GM10248 (cell line): Measurements from ENCODE around the gene TMEM181.
"Not testable (repeated sequence)": the region's sequence is repeated elsewhere in the genome, so short reads cannot be mapped to it uniquely, and the experiment has no call there.

Source experiments
- CTCF ChIA-PET: fragments of 300-600 bp; sonication (Branson Sonifier 250); formaldehyde crosslinking; extraction: SDS; loops from one replicate; lab custom pipeline; 2021; ENCODE audit warnings: antibody characterized with exemption; lab: Yijun Ruan, JAX
- POLR2A ChIA-PET: fragments of 350-650 bp; sonication (Branson Sonifier 250); formaldehyde crosslinking; extraction: SDS; loops from one replicate; lab custom pipeline; 2020; ENCODE audit warnings: antibody characterized with exemption; lab: Yijun Ruan, JAX
- DNase-seq: peaks from one replicate; pipeline ENCODE4 v3.0.0; 2012; ENCODE audit errors: extremely low spot score
- CTCF ChIP-seq: IDR thresholded peaks from 2 replicates; pipeline ENCODE4 v1.5.1; 2012; ENCODE audit warnings: mild to moderate bottlenecking, low read depth; ENCODE audit errors: extremely low read depth, missing control alignments, control extremely low read depth

TMEM181 gene

GRCh38 chr6:158522616-158523015, 37.3 kb upstream of the TMEM181 start:
- CTCF ChIA-PET: interaction anchor here (0.7 to 1.3 kb wide), 2 partner anchors 9 to 302 kb away, joined by 3 to 4 read pairs; no protein-coding TSS in a partner anchor
- no peak for TF ChIP-seq CTCF
- no peak for DNase-seq
- POLR2A ChIA-PET: no interaction called here

- no peak for DNase-seq
- TF ChIP-seq CTCF: no peak
- POLR2A ChIA-PET: no interaction called here
- CTCF ChIA-PET: interaction anchor here (0.7 to 1.7 kb wide), 4 partner anchors 9 to 372 kb away, joined by 3 to 4 read pairs (median 3); no protein-coding TSS in a partner anchor
These were observed 35.6 kb upstream of the TMEM181 start for GRCh38 chr6:158524311-158524710.

GRCh38 chr6:158527858-158528257, 32.0 kb upstream of the TMEM181 start:
- POLR2A ChIA-PET, DNase-seq: not testable (repeated sequence)
- CTCF ChIA-PET: interaction anchor here (1.6 kb wide), 1 partner anchor 13 kb away, joined by 4 read pairs; no protein-coding TSS in a partner anchor

GRCh38 chr6:158528826-158529225, 31.1 kb upstream of the TMEM181 start:
- POLR2A ChIA-PET: no interaction called here

GRCh38 chr6:158529629-158530028, 30.3 kb upstream of the TMEM181 start:
- CTCF ChIA-PET: interaction anchor here (1.6 kb wide), 2 partner anchors 10 to 11 kb away, joined by 3 to 4 read pairs; no protein-coding TSS in a partner anchor
- TF ChIP-seq CTCF: no peak

More at GRCh38 chr6:158528826-158529225, 31.1 kb upstream of the TMEM181 start:
- no peak for TF ChIP-seq CTCF
- CTCF ChIA-PET: interaction anchor here (1.6 kb wide), 2 partner anchors 9 to 12 kb away, joined by 3 to 4 read pairs; no protein-coding TSS in a partner anchor
- DNase-seq: no peak

GRCh38 chr6:158531566-158531965, 28.3 kb upstream of the TMEM181 start:
- no peak for DNase-seq
- ChIA-PET CTCF (interaction anchor here (0.9 to 1.1 kb wide), 2 partner anchors 9 to 21 kb away, joined by 3 read pairs; no protein-coding TSS in a partner anchor), POLR2A (no interaction called here)
- TF ChIP-seq CTCF: no peak

More at GRCh38 chr6:158529629-158530028, 30.3 kb upstream of the TMEM181 start:
- POLR2A ChIA-PET: no interaction called here
- DNase-seq: no peak

- ChIA-PET POLR2A (no interaction called here), CTCF (interaction anchor here (0.9 to 1.1 kb wide), 2 partner anchors 9 to 22 kb away, joined by 3 read pairs; no protein-coding TSS in a partner anchor)
- no peak for DNase-seq
- TF ChIP-seq CTCF: no peak
These were observed 27.9 kb upstream of the TMEM181 start for GRCh38 chr6:158531970-158532369.
